NCI-H1417 (cell line): ENCODE results near the gene FZD1.

Source experiments
- DNase-seq, 3 experiments: peaks; one replicate each; lab custom pipeline; 2025; lab: John Stamatoyannopoulos, UW

The FZD1 gene

GRCh38 chr7:91264924-91265681 is 870 bp downstream of the FZD1 start:
- peak; percentile 72 to 89 (median 88) for DNase-seq

- no peak for DNase-seq
These were observed 1.4 kb downstream of the FZD1 start for GRCh38 chr7:91265693-91266066.

- no peak for DNase-seq
These were observed 1.9 kb downstream of the FZD1 start for GRCh38 chr7:91266067-91266688.

- DNase-seq = no peak
These were observed 2.5 kb downstream of the FZD1 start for GRCh38 chr7:91266689-91267090.

- no peak for DNase-seq
These were observed 3.1 kb downstream of the FZD1 start for GRCh38 chr7:91267171-91267955.

GRCh38 chr7:91270372-91270771 is 6.1 kb downstream of the FZD1 start:
- DNase-seq = peak in 2 of 3 experiments; percentile 22 to 73

- no peak for DNase-seq
These were observed 12.7 kb downstream of the FZD1 start for GRCh38 chr7:91276909-91277308.

- peak in 2 of 3 experiments; percentile 24 to 59 for DNase-seq
These were observed 16.0 kb downstream of the FZD1 start for GRCh38 chr7:91280185-91280584.

- no peak for DNase-seq
These were observed 16.4 kb downstream of the FZD1 start for GRCh38 chr7:91280604-91281003.

GRCh38 chr7:91285696-91286355 is 21.6 kb downstream of the FZD1 start:
- peak in 1 of 3 experiments; percentile 53 for DNase-seq

GRCh38 chr7:91286432-91286831 is 22.2 kb downstream of the FZD1 start:
- DNase-seq = peak; percentile 83 to 94 (median 88)

GRCh38 chr7:91287371-91288084 is 23.3 kb downstream of the FZD1 start:
- DNase-seq = peak in 1 of 3 experiments; percentile 37

- peak; percentile 15 to 51 (median 49) for DNase-seq
These were observed 24.1 kb downstream of the FZD1 start for GRCh38 chr7:91288208-91288824.

GRCh38 chr7:91289633-91290254 is 25.5 kb downstream of the FZD1 start:
- DNase-seq = no peak

GRCh38 chr7:91291302-91291701 is 27.1 kb downstream of the FZD1 start:
- DNase-seq = no peak

GRCh38 chr7:91291902-91292301 is 27.7 kb downstream of the FZD1 start:
- no peak for DNase-seq

- no peak for DNase-seq
These were observed 28.3 kb downstream of the FZD1 start for GRCh38 chr7:91292506-91292905.

GRCh38 chr7:91293136-91293535 is 28.9 kb downstream of the FZD1 start:
- DNase-seq = peak in 1 of 3 experiments; percentile 57

- DNase-seq = no peak
These were observed 29.6 kb downstream of the FZD1 start for GRCh38 chr7:91293840-91294239.

- DNase-seq = peak in 2 of 3 experiments; percentile 8 to 43
These were observed 30.5 kb downstream of the FZD1 start for GRCh38 chr7:91294639-91295220.
